GM18870 (cell line): Measurements from ENCODE around the gene RIC3.

Experiments
- ATAC-seq: cut with Tn5 transposase; IDR thresholded peaks from one replicate; pipeline ENCODE4 v1.9.1; 2021; ENCODE audit warnings: moderate library complexity; ENCODE audit not compliant: unreplicated experiment

The RIC3 gene

GRCh38 chr11:8069771-8070170 lies 99.1 kb downstream of the RIC3 start:
- no peak for ATAC-seq

- ATAC-seq = no peak
These were observed 100.1 kb downstream of the RIC3 start for GRCh38 chr11:8068605-8069221.

DNA sequence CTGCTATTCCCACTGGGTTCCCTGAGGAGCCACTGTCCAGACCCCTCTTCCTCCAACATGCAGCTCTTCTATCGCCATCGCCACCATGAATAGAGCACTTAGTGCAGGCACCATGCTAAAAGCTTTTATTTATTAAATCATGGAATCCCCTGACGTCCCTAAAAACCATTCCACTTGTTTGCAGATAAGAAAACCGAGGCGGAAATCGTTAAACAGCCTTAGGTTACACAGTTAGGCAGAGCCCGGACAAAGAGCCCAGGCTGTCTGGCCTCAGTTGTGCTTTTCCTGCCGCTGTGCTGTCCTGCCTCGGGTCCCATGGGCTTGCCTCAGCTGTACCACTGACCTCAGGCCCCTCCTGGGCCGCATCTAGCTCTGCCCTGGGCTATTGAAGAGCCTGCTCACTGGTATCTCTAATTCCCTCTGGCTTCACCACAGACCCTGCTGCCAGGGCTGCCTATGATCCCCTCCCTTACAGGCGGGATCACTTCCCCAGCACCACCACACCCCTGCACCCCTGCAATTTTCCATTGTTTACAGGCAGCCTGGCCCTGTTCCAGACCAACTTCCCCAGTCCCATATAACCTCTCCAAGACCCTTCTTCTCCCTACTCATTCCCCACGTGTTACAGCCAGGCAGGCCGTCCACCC lies 100.8 kb downstream of the RIC3 start:
- ATAC-seq = no peak

DNA sequence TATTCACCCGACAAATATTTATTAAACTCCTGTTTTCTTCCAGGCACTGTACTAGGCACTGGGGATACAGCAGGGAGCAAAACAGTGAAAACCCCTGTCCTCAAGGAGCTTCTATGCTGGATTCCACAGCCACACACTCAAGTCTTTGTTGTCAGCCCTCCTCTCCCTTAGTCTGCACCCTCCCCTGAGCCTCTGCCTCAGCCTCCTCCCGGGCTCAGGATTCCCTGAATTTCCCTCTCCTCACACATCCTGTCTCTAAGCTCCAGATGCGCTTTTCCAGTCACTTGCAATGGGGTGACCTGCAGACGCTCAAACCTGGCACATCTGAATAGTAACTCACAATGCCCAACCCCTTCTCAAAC lies 101.3 kb downstream of the RIC3 start:
- ATAC-seq = no peak

DNA sequence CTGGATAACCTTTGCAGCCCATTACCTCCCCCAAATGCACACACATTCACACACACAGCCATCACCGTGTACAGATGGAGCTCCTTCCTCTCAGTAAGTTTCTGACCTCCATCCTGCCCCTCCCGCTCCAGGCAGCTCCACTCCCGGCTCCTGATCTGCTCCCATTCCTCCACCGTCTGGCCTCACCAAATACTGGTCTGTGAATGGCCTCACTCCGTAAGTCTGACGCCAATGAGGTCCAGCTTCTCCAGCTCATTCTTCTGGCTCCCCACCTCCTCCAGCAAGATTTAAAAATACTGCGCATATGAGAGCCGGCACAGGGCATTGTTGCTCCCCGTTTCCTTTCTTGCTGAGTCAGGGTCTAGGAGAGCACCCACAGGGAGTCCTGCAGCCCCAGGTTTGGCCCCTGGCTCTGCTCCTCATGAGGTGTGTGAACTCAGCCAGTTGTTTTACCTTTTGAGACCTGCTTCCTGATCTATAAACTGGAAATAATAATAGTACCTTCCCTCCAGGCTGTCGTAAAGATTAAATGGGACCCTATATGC lies 101.8 kb downstream of the RIC3 start:
- ATAC-seq = no peak

- ATAC-seq = no peak
These were observed 102.6 kb downstream of the RIC3 start for GRCh38 chr11:8066036-8066910.

DNA sequence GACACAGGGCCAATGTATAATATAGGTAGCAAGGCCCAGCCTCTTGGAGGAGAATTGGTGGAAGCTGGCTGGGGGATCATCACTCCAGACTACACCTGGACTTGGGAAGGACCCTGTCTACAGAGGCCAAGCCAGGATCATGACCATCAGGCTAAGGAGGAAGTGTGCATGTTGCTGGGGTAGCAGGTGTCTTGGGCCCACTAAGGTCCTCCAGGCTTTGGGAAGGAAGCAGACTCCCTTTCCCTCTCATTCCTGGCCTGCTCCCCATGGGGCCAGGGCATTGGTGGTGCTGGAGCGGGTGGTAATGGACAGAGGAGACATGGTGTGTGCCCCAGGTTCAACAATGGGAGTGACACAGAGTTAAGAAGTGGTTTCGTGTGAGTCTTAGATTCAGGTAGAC lies 103.8 kb downstream of the RIC3 start:
- no peak for ATAC-seq

- ATAC-seq = no peak
These were observed 105.5 kb downstream of the RIC3 start for GRCh38 chr11:8063324-8063723.

- no peak for ATAC-seq
These were observed 106.0 kb downstream of the RIC3 start for GRCh38 chr11:8062781-8063257.

DNA sequence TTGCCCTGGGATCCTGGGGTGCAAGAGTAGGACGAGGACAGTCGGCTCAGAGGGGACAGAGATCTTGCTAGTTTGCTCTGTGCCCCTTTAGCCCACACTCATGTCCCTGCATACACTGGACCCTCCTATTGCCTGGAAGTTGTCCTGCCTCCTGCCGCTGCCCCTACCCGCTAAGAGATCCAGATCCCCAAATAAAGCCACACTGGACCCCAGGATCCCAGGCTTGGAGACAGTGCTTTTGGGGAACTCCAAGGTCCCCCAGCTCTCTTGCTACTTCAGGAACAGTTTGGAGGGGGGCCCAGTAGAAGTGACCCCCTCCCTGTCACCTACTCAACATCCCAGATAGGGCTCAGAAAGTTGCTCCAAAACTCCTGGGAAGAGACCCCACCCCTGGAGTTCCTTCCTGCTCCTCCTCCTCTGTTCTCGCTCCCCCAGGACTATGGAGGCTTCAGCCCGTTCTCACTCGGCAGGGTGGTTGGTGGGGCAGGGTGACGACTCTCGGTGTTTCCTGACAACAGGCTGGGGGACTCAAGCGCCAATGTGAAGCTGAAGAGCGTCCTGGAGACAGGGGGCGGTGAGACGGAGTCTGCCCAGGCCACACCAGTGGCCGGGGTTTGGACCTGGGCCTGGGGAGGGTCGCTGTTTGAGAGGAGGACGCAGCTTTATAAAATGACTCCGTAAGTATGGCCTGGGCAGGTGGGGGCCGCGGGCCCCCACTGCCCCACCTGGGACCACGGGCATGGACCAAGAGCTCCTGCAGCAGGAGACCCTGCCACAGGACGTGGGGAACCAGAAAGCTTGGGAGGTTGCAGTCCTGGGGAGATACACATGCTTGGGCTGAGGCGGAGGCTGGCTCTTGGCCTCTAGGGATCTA lies 107.0 kb downstream of the RIC3 start:
- ATAC-seq = no peak

DNA sequence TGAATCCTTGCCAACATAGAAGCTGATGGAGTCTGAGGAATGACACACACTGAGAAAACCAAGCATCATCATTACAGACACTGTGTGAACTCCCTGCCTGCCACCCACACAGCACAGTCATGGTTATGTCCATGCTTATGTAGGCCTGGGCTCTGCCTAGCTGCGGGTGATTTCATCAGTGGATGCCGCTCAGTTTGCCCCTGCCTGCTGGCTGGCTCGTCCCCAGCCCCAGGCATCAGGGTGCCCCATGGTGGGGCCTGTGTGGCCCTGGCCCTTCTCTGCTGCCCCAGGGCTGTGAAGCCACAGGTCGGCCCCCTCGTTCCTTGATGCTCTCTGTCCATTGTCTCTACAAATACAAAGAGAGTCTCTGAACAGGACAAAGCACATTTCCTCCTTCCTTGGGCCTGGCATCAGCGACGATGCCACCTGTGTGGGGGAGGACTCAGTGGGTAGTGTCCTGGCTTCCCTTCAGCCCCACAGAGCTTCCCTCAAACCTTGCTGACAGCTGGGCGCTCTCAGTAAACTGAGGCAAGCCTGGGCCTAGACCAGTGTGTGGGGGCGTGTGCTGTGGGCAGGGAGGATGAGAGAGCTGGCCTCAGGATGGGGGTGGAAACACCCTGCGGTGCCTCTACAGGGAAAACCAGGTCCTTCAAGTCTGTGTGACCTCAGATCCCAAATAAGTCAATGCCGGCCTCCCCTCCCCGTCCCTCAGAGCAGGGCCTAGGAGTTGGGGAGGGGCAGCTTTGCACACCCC lies 107.8 kb downstream of the RIC3 start:
- ATAC-seq = no peak

DNA sequence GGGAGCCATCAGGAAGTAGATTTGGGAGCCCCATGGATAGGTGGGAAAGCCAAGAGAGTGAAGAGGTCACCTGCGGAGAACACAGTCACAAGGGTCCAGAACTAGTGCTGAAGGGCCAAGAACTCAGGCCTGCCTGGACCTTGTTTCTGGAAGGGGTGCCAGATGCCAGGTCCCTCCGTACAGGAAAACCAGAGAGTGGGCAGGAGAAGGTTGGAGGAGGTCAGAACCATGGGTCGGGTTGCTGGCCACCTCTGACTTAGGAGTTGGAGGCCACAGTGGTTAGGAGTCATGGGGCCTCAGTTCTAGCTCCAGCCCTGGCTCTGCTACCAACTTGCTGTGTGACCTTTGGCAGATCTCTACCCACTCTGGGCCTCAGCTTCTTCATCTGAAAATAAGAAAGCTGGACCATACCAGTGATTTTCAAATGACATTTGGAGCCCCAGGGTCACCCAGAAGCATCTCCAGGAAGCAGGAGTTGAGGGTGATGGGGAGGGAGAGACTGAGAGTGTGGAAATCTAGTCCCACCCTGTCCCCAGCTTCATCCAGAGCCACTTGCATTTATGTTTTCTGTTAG lies 108.6 kb downstream of the RIC3 start:
- ATAC-seq = no peak

DNA sequence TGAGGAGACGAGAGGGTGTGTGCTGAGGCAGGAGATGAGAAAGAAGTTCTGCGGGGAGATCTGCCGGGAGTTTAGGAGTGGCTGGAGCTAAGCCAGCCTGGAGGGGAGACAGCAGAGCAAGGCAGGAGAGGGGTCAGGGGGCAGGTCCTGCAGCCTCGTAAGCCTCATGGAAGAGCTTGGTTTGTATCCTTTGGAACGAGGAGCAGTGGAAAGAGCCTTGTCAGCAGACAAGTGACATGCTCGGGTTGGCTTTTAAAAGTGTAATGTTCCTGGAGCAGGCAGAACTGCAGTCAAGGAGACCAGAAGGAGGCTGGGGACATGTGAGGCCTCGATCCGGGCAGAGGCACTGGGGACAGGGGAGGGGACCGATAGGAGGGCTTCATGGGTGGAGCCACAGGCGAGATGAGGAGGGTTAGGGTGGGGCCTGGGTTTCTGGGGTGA lies 109.2 kb downstream of the RIC3 start:
- ATAC-seq = no peak

GRCh38 chr11:8059030-8059429 lies 109.8 kb downstream of the RIC3 start:
- ATAC-seq = no peak

GRCh38 chr11:8058216-8058615 lies 110.6 kb downstream of the RIC3 start:
- ATAC-seq = no peak

- ATAC-seq = no peak
These were observed 111.9 kb downstream of the RIC3 start for GRCh38 chr11:8056810-8057463.
